GM12878 (cell line): Measurements from ENCODE around the gene MEGF11. TPM values are rescaled to one million over a fixed set of nuclear protein-coding genes. Genes with fewer than 3 reads are reported as not detected.

Source experiments
- BMI1 ChIP-seq: fragments of 450-650 bp; IDR thresholded peaks from 2 replicates; pipeline ENCODE4 v1.6.1; 2016; ENCODE audit warnings: mild to moderate bottlenecking, moderate library complexity, borderline replicate concordance
- CBX3 ChIP-seq: fragments of 200-600 bp; sonication (generic); IDR thresholded peaks from 2 replicates; pipeline ENCODE4 v1.6.1; 2016; ENCODE audit warnings: low read depth, borderline replicate concordance
- CHD2 ChIP-seq: IDR thresholded peaks from 2 replicates; pipeline ENCODE4 v1.6.1; 2011; ENCODE audit warnings: low read depth, low read length, improper control_type of control experiment, borderline replicate concordance
- EP300 ChIP-seq, 2 experiments: fragments of 150-350 bp in 1 of 2; IDR thresholded peaks; 2 replicates each; pipeline ENCODE4 v1.6.1; 2011 to 2012; ENCODE audit warnings: low read depth in 2 of 2, low read length in 2 of 2, borderline replicate concordance in 1 of 2, improper control_type of control experiment in 1 of 2, inconsistent platforms in 1 of 2; ENCODE audit not compliant: control insufficient read depth in 1 of 2
- HDGF ChIP-seq: fragments of 450-650 bp; IDR thresholded peaks from 2 replicates; pipeline ENCODE4 v1.6.1; 2016; ENCODE audit warnings: antibody characterized with exemption
- IRF3 ChIP-seq: fragments of 450-650 bp; IDR thresholded peaks from 2 replicates; pipeline ENCODE4 v1.6.1; 2014; ENCODE audit warnings: mild to moderate bottlenecking
- IRF4 ChIP-seq: IDR thresholded peaks from 2 replicates; pipeline ENCODE4 v1.6.1; 2011; ENCODE audit warnings: low read depth, low read length
- KLF5 ChIP-seq: fragments of 450-650 bp; IDR thresholded peaks from 2 replicates; pipeline ENCODE4 v1.6.1; 2014; ENCODE audit warnings: mild to moderate bottlenecking; ENCODE audit not compliant: partially characterized antibody
- MEF2B ChIP-seq: fragments of 450-650 bp; IDR thresholded peaks from 2 replicates; pipeline ENCODE4 v1.6.1; 2018; ENCODE audit warnings: mild to moderate bottlenecking, moderate library complexity; ENCODE audit not compliant: partially characterized antibody, poor library complexity, severe bottlenecking
- NFIC ChIP-seq: IDR thresholded peaks from 2 replicates; pipeline ENCODE4 v1.6.1; 2012; ENCODE audit warnings: low read depth, mild to moderate bottlenecking, inconsistent platforms, low read length, moderate library complexity
- NR2F1 ChIP-seq: fragments of 450-650 bp; conservative IDR thresholded peaks from 2 replicates; pipeline ENCODE4 v1.6.1; 2017; ENCODE audit warnings: mild to moderate bottlenecking
- PML ChIP-seq: IDR thresholded peaks from 2 replicates; pipeline ENCODE4 v1.6.1; 2012; ENCODE audit warnings: low read length, inconsistent platforms
- POLR2A ChIP-seq: IDR thresholded peaks from 2 replicates; pipeline ENCODE4 v1.6.1; 2011; ENCODE audit warnings: low read depth, mild to moderate bottlenecking, low read length
- POLR2AphosphoS2 ChIP-seq: IDR thresholded peaks from 2 replicates; pipeline ENCODE4 v1.6.1; 2011; ENCODE audit warnings: low read depth, mild to moderate bottlenecking, low read length, improper control_type of control experiment, moderate library complexity
- RCOR1 ChIP-seq: conservative IDR thresholded peaks from 2 replicates; pipeline ENCODE4 v1.6.1; 2012; ENCODE audit warnings: low read depth, low read length, improper control_type of control experiment
- RFX5 ChIP-seq: IDR thresholded peaks from 2 replicates; pipeline ENCODE4 v1.6.1; 2011; ENCODE audit warnings: low read depth, low read length, improper control_type of control experiment
- RUNX3 ChIP-seq: IDR thresholded peaks from 2 replicates; pipeline ENCODE4 v1.6.1; 2012; ENCODE audit warnings: low read length, inconsistent platforms
- TAF1 ChIP-seq: IDR thresholded peaks from 2 replicates; pipeline ENCODE4 v1.6.1; 2011; ENCODE audit warnings: mild to moderate bottlenecking, low read depth, low read length, borderline replicate concordance
- YBX1 ChIP-seq: fragments of 450-650 bp; IDR thresholded peaks from 2 replicates; pipeline ENCODE4 v1.6.1; 2016; ENCODE audit warnings: antibody characterized with exemption
- ZZZ3 ChIP-seq: IDR thresholded peaks from 2 replicates; pipeline ENCODE4 v1.6.1; 2011; ENCODE audit warnings: low read depth; ENCODE audit not compliant: control insufficient read depth, insufficient read length
- polyA plus RNA-seq, 11 experiments: library from polyadenylated mRNA; depleted of rRNA in 4 of 11; unstranded in 6 of 11; stranded (reverse) in 5 of 11; fragments of >200 nt; fragmentation: Nextera tagmentation in 4 of 11; fragmentation: Illumina TruSeq in 1 of 11; extraction: Ambion mirVana in 4 of 11; extraction: Trizol in 1 of 11; gene quantifications; 1 replicate in 1 of 11; 2 replicates in 10 of 11; pipeline versions ENCODE4 v1.2.1 to v1.2.3, GENCODE V29; 2011 to 2016; ENCODE audit warnings: inconsistent platforms in 2 of 11, missing spikeins in 2 of 11, low read depth in 1 of 11
- total RNA-seq, 4 experiments: library from RNA; depleted of rRNA in 3 of 4; stranded (reverse); fragments of >200 nt in 3 of 4; fragmentation: Illumina TruSeq in 1 of 4; extraction: Trizol in 1 of 4; gene quantifications; 2 replicates each; pipeline versions ENCODE4 v1.2.1 to v1.2.3, GENCODE V29; 2013 to 2021
- TF ChIP-seq, protein P1 (sequence below): IDR thresholded peaks from 2 replicates; pipeline ENCODE4 v1.6.1; 2011; ENCODE audit warnings: low read depth, low read length, improper control_type of control experiment, borderline replicate concordance
- TF ChIP-seq, protein P2 (sequence below), 3 experiments: IDR thresholded peaks in 2 of 3; conservative IDR thresholded peaks in 1 of 3; 2 replicates each; pipeline ENCODE4 v1.5.1; 2011; ENCODE audit warnings: low read depth in 3 of 3, low read length in 3 of 3, mild to moderate bottlenecking in 3 of 3, control low read depth in 2 of 3, moderate library complexity in 2 of 3, inconsistent platforms in 1 of 3, mixed read lengths in 1 of 3; ENCODE audit not compliant: control insufficient read depth in 2 of 3, insufficient read depth in 1 of 3; ENCODE audit errors: extremely low read depth in 1 of 3
- TF ChIP-seq, protein P3 (sequence below): fragments of 450-650 bp; IDR thresholded peaks from 2 replicates; pipeline ENCODE4 v1.6.1; 2016; ENCODE audit warnings: mild to moderate bottlenecking, moderate library complexity, borderline replicate concordance

The MEGF11 gene
- total and polyA plus RNA-seq, 10 of the 15 experiments (the other 5 are each of a cell fraction or from before 2014, with no cell fraction given), result 0.03 to 1.7 (median 0.49) TPM

DNA sequence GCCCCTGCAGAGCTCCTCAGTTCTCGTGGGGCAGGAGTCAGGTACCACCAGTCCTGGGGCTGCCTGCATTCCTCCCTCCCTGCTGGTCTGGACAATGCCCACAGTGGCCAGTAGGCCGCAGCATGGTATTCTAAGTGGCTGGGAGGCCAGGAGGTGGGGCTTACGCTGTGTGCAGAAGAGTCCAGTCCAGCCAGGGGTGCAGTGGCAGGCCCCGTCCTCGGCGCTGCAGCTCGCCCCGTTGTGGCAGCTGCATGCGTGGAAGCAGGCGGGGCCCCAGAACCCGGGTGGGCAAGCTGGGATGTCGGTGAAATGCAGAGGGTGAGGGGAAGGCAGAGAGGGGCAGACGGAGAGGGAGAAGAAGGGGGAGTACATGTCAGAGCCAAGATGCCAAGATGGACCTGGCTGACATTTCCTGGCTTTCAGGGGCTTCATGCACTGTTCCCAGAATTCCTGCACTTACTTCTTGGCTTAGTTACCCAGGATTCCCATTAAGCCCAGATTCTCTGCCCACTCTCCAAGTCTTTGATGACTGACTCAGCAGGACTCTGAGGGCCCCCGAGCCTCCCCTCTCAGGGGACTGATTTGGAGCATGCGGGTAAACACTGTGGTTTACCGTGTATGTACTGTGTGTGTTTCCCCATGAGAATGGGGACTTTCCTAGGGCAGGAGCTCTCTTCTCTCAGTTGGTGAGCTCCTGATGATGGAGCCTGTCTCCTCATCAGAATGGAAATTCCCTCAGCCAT lies 336.7 kb downstream of the MEGF11 start (continued):
- peak; percentile 99 for TF ChIP-seq MEF2B
- TF ChIP-seq, protein P1, sequence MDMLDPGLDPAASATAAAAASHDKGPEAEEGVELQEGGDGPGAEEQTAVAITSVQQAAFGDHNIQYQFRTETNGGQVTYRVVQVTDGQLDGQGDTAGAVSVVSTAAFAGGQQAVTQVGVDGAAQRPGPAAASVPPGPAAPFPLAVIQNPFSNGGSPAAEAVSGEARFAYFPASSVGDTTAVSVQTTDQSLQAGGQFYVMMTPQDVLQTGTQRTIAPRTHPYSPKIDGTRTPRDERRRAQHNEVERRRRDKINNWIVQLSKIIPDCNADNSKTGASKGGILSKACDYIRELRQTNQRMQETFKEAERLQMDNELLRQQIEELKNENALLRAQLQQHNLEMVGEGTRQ, result no peak
- no peak for TF ChIP-seq TAF1
- TF ChIP-seq KLF5, result peak; percentile 52
- peak; percentile 79 to 90; a peak in 3 of 4 replicates for TF ChIP-seq EP300 (IDR thresholded peaks at IDR 0.05; ENCODE audit: borderline replicate concordance in 1 of 2, control insufficient read depth in 1 of 2, low read depth in 2 of 2, low read length in 2 of 2)
- no peak for TF ChIP-seq IRF3
- no peak for TF ChIP-seq IRF4
- TF ChIP-seq, protein P2, sequence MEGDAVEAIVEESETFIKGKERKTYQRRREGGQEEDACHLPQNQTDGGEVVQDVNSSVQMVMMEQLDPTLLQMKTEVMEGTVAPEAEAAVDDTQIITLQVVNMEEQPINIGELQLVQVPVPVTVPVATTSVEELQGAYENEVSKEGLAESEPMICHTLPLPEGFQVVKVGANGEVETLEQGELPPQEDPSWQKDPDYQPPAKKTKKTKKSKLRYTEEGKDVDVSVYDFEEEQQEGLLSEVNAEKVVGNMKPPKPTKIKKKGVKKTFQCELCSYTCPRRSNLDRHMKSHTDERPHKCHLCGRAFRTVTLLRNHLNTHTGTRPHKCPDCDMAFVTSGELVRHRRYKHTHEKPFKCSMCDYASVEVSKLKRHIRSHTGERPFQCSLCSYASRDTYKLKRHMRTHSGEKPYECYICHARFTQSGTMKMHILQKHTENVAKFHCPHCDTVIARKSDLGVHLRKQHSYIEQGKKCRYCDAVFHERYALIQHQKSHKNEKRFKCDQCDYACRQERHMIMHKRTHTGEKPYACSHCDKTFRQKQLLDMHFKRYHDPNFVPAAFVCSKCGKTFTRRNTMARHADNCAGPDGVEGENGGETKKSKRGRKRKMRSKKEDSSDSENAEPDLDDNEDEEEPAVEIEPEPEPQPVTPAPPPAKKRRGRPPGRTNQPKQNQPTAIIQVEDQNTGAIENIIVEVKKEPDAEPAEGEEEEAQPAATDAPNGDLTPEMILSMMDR (IDR thresholded peaks at IDR 0.05 in 2 of 3, conservative IDR thresholded peaks at IDR 0.05 in 1 of 3; ENCODE audit: control insufficient read depth in 2 of 3, extremely low read depth in 1 of 3, insufficient read depth in 1 of 3, low read depth in 3 of 3, low read length in 3 of 3), result peak; percentile 69 to 97 (median 90); a peak in 5 of 6 replicates
- TF ChIP-seq NFIC, result peak; percentile 82; the same call in 1 of the 2 replicates
- no peak for TF ChIP-seq ZZZ3
- TF ChIP-seq PML, result no peak
- TF ChIP-seq POLR2AphosphoS2, result no peak
- peak; percentile 85 for TF ChIP-seq HDGF
- TF ChIP-seq YBX1, result peak; percentile 73; the same call in 1 of the 2 replicates
- no peak; the same call in 1 of the 2 replicates for TF ChIP-seq BMI1
- no peak for TF ChIP-seq RFX5
- TF ChIP-seq NR2F1, result no peak
- TF ChIP-seq CHD2, result peak; percentile 66; the same call in 1 of the 2 replicates
- 0 out of 2 replicates have a peak, but pooled peaks have one; percentile 32 for TF ChIP-seq RCOR1
- TF ChIP-seq RUNX3, result peak; percentile 98
- TF ChIP-seq POLR2A, result 0 out of 2 replicates have a peak, but pooled peaks have one; percentile 13
- TF ChIP-seq, protein P3, sequence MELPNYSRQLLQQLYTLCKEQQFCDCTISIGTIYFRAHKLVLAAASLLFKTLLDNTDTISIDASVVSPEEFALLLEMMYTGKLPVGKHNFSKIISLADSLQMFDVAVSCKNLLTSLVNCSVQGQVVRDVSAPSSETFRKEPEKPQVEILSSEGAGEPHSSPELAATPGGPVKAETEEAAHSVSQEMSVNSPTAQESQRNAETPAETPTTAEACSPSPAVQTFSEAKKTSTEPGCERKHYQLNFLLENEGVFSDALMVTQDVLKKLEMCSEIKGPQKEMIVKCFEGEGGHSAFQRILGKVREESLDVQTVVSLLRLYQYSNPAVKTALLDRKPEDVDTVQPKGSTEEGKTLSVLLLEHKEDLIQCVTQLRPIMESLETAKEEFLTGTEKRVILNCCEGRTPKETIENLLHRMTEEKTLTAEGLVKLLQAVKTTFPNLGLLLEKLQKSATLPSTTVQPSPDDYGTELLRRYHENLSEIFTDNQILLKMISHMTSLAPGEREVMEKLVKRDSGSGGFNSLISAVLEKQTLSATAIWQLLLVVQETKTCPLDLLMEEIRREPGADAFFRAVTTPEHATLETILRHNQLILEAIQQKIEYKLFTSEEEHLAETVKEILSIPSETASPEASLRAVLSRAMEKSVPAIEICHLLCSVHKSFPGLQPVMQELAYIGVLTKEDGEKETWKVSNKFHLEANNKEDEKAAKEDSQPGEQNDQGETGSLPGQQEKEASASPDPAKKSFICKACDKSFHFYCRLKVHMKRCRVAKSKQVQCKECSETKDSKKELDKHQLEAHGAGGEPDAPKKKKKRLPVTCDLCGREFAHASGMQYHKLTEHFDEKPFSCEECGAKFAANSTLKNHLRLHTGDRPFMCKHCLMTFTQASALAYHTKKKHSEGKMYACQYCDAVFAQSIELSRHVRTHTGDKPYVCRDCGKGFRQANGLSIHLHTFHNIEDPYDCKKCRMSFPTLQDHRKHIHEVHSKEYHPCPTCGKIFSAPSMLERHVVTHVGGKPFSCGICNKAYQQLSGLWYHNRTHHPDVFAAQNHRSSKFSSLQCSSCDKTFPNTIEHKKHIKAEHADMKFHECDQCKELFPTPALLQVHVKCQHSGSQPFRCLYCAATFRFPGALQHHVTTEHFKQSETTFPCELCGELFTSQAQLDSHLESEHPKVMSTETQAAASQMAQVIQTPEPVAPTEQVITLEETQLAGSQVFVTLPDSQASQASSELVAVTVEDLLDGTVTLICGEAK, result no peak
- no peak for TF ChIP-seq CBX3
